Stomach (tissue), 4 donors: ENCODE measurements around the gene BAIAP3.
A peak's percentile ranks its signal among the peaks of the same experiment; 100 is the strongest.

Experiments used
- CTCF ChIP-seq, 7 experiments: fragments of 450-650 bp in 4 of 7; fragments of 200-600 bp in 3 of 7; sonication (generic) in 3 of 7; IDR thresholded peaks; one replicate each; pipeline ENCODE4 v1.5.1; 2016 to 2019; ENCODE audit warnings: antibody characterized with exemption in 7 of 7, control low read depth in 2 of 7, mild to moderate bottlenecking in 1 of 7
- EP300 ChIP-seq: sonication (generic); formaldehyde crosslinking; IDR thresholded peaks from one replicate; pipeline ENCODE4 v1.6.1; 2017; ENCODE audit warnings: antibody characterized with exemption
- POLR2A ChIP-seq, 4 donors: fragments of 450-650 bp; IDR thresholded peaks; one replicate each; pipeline ENCODE4 v1.6.1; 2016; ENCODE audit warnings: antibody characterized with exemption in 4 of 4, control low read depth in 2 of 4, mild to moderate bottlenecking in 1 of 4, moderate library complexity in 1 of 4
- POLR2AphosphoS5 ChIP-seq, 3 donors: sonication (generic); formaldehyde crosslinking; IDR thresholded peaks; one replicate each; pipeline ENCODE4 v1.6.1; 2016; ENCODE audit warnings: antibody characterized with exemption in 3 of 3

GRCh38 chr16:1309888-1310831 is 23.3 kb upstream of the BAIAP3 start:
- TF ChIP-seq POLR2A (IDR thresholded peaks at IDR 0.05) (no peak), CTCF (IDR thresholded peaks at IDR 0.05) (no peak), POLR2AphosphoS5 (IDR thresholded peaks at IDR 0.05) (peak in 1 of 3 donors; percentile 25), EP300 (no peak)
